A673 (cell line): ENCODE measurements around the gene SEPSECS.

Source experiments
- CTCF ChIP-seq: fragments of 300-800, 200-600 bp; sonication (generic); conservative IDR thresholded peaks from 2 replicates; pipeline ENCODE4 v1.5.1; 2017; ENCODE audit warnings: low read depth, mild to moderate bottlenecking, antibody characterized with exemption, low read length, moderate library complexity, mixed read lengths
- EZH2 ChIP-seq: fragments of 200-600 bp; sonication (generic); IDR thresholded peaks from 2 replicates; pipeline ENCODE4 v1.6.1; 2017; ENCODE audit warnings: borderline replicate concordance, low read depth, mild to moderate bottlenecking, mixed read lengths, antibody characterized with exemption, low read length; ENCODE audit not compliant: poor library complexity, severe bottlenecking

GRCh38 chr4:25161593-25161950 lies 1.3 kb upstream of the SEPSECS start:
- TF ChIP-seq CTCF, result no peak
- TF ChIP-seq EZH2, result no peak
